ENCODE measurements around the gene PDE7B. TPM values are rescaled to one million over a fixed set of nuclear protein-coding genes. Genes with fewer than 3 reads are reported as not detected.

PDE7B gene
- total and polyA plus RNA-seq, 9 of the 15 experiments (the other 6 are each of a cell fraction or from before 2014, with no cell fraction given): 0.01 TPM; not detected in 8

DNA sequence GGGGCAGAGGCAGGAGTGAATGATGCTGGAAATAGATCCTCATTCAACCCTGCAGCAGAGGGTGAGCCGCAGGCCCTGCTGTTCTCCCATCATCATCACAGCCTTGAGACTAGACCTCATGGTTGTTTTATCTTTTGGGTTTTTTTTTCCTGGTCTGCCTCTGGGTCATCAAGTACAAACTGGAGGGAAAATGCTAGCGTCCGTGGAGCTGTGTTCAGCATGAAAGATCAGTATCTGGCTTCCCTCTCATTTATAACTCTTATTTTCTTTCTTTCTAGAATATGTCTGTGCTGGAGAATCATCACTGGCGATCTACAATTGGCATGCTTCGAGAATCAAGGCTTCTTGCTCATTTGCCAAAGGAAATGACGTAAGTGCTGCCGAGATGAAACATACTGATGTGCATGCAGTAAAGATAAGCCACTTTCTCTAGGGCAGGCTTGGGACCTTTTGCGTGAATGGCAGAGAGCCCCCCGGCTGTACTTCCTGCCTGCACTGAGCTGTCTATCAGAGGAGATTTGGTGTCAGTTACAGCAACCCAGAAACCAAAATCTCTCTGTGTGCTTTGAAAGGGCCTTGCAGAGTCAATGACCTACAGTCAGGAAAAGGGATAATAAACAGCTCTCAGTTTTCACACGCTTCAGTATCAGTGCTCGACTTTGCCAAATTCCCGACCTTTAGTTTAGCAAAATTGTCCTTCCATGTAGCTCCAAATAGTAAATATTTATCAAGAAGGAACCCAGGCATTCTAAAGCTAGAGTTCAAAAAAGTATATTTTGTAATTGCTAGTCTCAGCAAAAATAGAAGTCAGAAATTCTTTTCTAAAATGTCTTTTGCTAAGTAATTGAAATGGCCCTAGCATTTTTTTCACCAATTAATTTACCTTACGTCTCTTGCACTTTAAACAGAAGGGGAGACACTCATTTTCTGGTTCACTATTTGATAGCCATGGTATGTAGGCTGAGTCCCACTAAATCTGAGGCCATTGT, 322.3 kb downstream of the PDE7B start (continued):
- TF ChIP-seq, protein P1, sequence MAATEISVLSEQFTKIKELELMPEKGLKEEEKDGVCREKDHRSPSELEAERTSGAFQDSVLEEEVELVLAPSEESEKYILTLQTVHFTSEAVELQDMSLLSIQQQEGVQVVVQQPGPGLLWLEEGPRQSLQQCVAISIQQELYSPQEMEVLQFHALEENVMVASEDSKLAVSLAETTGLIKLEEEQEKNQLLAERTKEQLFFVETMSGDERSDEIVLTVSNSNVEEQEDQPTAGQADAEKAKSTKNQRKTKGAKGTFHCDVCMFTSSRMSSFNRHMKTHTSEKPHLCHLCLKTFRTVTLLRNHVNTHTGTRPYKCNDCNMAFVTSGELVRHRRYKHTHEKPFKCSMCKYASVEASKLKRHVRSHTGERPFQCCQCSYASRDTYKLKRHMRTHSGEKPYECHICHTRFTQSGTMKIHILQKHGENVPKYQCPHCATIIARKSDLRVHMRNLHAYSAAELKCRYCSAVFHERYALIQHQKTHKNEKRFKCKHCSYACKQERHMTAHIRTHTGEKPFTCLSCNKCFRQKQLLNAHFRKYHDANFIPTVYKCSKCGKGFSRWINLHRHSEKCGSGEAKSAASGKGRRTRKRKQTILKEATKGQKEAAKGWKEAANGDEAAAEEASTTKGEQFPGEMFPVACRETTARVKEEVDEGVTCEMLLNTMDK (IDR thresholded peaks at IDR 0.05; ENCODE audit: borderline replicate concordance, insufficient read depth, low read depth, low read length, poor library complexity, severe bottlenecking): no peak
- TF ChIP-seq FOSL1 (tag; conservative IDR thresholded peaks at IDR 0.05): no peak
- peak; percentile 39; the same call in 1 of the 2 replicates for TF ChIP-seq L3MBTL2 (IDR thresholded peaks at IDR 0.05)
- no peak for TF ChIP-seq ASH1L (IDR thresholded peaks at IDR 0.05; ENCODE audit: borderline replicate concordance, low read depth, partially characterized antibody)
- TF ChIP-seq C11orf30 (IDR thresholded peaks at IDR 0.05; ENCODE audit: low read depth): peak; percentile 29
- peak; percentile 83 for TF ChIP-seq GABPA (tag; conservative IDR thresholded peaks at IDR 0.05; ENCODE audit: low read depth)
- no peak for TF ChIP-seq ZNF551 (CRISPR knock-in tag; IDR thresholded peaks at IDR 0.05)
- no peak for TF ChIP-seq RFX7 (CRISPR knock-in tag; IDR thresholded peaks at IDR 0.05)
- no peak for TF ChIP-seq SRF (CRISPR knock-in tag; IDR thresholded peaks at IDR 0.05)
- TF ChIP-seq, protein P2, sequence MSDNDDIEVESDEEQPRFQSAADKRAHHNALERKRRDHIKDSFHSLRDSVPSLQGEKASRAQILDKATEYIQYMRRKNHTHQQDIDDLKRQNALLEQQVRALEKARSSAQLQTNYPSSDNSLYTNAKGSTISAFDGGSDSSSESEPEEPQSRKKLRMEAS (CRISPR knock-in tag; IDR thresholded peaks at IDR 0.05): no peak
- TF ChIP-seq, protein P3, sequence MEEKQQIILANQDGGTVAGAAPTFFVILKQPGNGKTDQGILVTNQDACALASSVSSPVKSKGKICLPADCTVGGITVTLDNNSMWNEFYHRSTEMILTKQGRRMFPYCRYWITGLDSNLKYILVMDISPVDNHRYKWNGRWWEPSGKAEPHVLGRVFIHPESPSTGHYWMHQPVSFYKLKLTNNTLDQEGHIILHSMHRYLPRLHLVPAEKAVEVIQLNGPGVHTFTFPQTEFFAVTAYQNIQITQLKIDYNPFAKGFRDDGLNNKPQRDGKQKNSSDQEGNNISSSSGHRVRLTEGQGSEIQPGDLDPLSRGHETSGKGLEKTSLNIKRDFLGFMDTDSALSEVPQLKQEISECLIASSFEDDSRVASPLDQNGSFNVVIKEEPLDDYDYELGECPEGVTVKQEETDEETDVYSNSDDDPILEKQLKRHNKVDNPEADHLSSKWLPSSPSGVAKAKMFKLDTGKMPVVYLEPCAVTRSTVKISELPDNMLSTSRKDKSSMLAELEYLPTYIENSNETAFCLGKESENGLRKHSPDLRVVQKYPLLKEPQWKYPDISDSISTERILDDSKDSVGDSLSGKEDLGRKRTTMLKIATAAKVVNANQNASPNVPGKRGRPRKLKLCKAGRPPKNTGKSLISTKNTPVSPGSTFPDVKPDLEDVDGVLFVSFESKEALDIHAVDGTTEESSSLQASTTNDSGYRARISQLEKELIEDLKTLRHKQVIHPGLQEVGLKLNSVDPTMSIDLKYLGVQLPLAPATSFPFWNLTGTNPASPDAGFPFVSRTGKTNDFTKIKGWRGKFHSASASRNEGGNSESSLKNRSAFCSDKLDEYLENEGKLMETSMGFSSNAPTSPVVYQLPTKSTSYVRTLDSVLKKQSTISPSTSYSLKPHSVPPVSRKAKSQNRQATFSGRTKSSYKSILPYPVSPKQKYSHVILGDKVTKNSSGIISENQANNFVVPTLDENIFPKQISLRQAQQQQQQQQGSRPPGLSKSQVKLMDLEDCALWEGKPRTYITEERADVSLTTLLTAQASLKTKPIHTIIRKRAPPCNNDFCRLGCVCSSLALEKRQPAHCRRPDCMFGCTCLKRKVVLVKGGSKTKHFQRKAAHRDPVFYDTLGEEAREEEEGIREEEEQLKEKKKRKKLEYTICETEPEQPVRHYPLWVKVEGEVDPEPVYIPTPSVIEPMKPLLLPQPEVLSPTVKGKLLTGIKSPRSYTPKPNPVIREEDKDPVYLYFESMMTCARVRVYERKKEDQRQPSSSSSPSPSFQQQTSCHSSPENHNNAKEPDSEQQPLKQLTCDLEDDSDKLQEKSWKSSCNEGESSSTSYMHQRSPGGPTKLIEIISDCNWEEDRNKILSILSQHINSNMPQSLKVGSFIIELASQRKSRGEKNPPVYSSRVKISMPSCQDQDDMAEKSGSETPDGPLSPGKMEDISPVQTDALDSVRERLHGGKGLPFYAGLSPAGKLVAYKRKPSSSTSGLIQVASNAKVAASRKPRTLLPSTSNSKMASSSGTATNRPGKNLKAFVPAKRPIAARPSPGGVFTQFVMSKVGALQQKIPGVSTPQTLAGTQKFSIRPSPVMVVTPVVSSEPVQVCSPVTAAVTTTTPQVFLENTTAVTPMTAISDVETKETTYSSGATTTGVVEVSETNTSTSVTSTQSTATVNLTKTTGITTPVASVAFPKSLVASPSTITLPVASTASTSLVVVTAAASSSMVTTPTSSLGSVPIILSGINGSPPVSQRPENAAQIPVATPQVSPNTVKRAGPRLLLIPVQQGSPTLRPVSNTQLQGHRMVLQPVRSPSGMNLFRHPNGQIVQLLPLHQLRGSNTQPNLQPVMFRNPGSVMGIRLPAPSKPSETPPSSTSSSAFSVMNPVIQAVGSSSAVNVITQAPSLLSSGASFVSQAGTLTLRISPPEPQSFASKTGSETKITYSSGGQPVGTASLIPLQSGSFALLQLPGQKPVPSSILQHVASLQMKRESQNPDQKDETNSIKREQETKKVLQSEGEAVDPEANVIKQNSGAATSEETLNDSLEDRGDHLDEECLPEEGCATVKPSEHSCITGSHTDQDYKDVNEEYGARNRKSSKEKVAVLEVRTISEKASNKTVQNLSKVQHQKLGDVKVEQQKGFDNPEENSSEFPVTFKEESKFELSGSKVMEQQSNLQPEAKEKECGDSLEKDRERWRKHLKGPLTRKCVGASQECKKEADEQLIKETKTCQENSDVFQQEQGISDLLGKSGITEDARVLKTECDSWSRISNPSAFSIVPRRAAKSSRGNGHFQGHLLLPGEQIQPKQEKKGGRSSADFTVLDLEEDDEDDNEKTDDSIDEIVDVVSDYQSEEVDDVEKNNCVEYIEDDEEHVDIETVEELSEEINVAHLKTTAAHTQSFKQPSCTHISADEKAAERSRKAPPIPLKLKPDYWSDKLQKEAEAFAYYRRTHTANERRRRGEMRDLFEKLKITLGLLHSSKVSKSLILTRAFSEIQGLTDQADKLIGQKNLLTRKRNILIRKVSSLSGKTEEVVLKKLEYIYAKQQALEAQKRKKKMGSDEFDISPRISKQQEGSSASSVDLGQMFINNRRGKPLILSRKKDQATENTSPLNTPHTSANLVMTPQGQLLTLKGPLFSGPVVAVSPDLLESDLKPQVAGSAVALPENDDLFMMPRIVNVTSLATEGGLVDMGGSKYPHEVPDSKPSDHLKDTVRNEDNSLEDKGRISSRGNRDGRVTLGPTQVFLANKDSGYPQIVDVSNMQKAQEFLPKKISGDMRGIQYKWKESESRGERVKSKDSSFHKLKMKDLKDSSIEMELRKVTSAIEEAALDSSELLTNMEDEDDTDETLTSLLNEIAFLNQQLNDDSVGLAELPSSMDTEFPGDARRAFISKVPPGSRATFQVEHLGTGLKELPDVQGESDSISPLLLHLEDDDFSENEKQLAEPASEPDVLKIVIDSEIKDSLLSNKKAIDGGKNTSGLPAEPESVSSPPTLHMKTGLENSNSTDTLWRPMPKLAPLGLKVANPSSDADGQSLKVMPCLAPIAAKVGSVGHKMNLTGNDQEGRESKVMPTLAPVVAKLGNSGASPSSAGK (IDR thresholded peaks at IDR 0.05): peak; percentile 15; the same call in 1 of the 2 replicates
